ENCODE results near the gene ADCY7.

DNA sequence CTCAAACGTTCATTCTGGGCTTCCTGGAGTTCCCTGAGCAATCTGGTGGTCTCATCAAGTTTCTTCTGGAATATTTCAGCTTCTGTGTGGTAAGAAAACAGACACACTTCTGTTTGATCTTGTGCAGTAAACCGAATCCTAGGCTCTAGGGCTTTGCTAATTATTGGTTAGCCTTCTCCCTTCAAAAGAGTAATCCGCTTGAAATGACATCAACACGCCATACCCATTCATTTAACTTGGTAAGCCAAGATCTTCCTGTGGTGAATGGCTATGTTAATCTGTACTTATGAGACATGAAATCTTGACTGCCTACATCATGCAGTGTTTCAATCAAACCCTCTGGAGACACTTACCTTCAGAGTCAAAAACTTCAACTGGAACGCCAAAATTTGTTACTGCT is 54.0 kb downstream of the ADCY7 start:
- TF ChIP-seq PATZ1 (CRISPR knock-in tag; IDR thresholded peaks at IDR 0.05; ENCODE audit: borderline replicate concordance): no peak
- TF ChIP-seq RARB (CRISPR knock-in tag; IDR thresholded peaks at IDR 0.05): no peak
- no peak for TF ChIP-seq ISL1 (CRISPR knock-in tag; IDR thresholded peaks at IDR 0.05)
- TF ChIP-seq ZFP30 (CRISPR knock-in tag; IDR thresholded peaks at IDR 0.05): no peak
- TF ChIP-seq ZNF565 (CRISPR knock-in tag; conservative IDR thresholded peaks at IDR 0.05; ENCODE audit: low read depth): no peak
- no peak for TF ChIP-seq ZNF8 (CRISPR knock-in tag; IDR thresholded peaks at IDR 0.05)

All from SK-N-SH treated with all-trans-retinoic acid at 6 μM for 48 hours (cell line).